PC-3 (cell line): ENCODE measurements around the gene METTL1. TPM values are rescaled to one million over a fixed set of nuclear protein-coding genes. Genes with fewer than 3 reads are reported as not detected.
A peak's percentile ranks its signal among the peaks of the same experiment; 100 is the strongest.

Experiments used
- ATAC-seq: fragments of 200-7000 bp; cut with Tn5 transposase; 2 replicates; pipeline ENCODE4 v1.9.1; 2020; ENCODE audit warnings: mild to moderate bottlenecking, moderate library complexity
- BruUV-seq: library from RNA; stranded (reverse); fragments of 400-500 nt; replicated peaks from 2 replicates; lab custom pipeline; 2021; lab: Mats Ljungman, UMichigan
- CTCF ChIA-PET: fragments of 300-600 bp; sonication (Branson Sonifier 250); formaldehyde crosslinking; loops from one replicate; lab custom pipeline; 2022; ENCODE audit warnings: antibody characterized with exemption; lab: Charles Lee
- POLR2A ChIA-PET: fragments of 300-600 bp; sonication (Branson Sonifier 250); formaldehyde crosslinking; loops from one replicate; lab custom pipeline; 2022; ENCODE audit warnings: antibody characterized with exemption; ENCODE audit not compliant: unreplicated experiment; lab: Charles Lee
- DNase-seq: peaks from one replicate; pipeline ENCODE4 v3.0.0-alpha.2; 2015
- H2AFZ ChIP-seq: fragments of 300-600 bp; sonication (generic); 2 replicates; pipeline ENCODE4 v1.6.0; 2016; ENCODE audit warnings: antibody characterized with exemption, low read length
- H3F3A ChIP-seq: fragments of 300-600 bp; sonication (generic); one replicate; pipeline ENCODE4 v1.6.0; 2017; ENCODE audit warnings: antibody characterized with exemption, low read length, control low read depth, mild to moderate bottlenecking; ENCODE audit not compliant: unreplicated experiment
- H3K27ac ChIP-seq: fragments of 300-600 bp; sonication (generic); 2 replicates; pipeline ENCODE4 v1.5.1; 2016; ENCODE audit warnings: mild to moderate bottlenecking, low read length
- H3K27me3 ChIP-seq: fragments of 300-600 bp; sonication (generic); 2 replicates; pipeline ENCODE4 v1.6.1; 2016; ENCODE audit warnings: low read length, mixed read lengths
- H3K36me3 ChIP-seq: fragments of 300-600 bp; sonication (generic); 2 replicates; pipeline ENCODE4 v1.6.1; 2016; ENCODE audit warnings: low read depth, mixed run types, low read length, mixed read lengths
- H3K4me1 ChIP-seq: fragments of 300-600 bp; sonication (generic); 2 replicates; pipeline ENCODE4 v1.5.1; 2016; ENCODE audit warnings: low read length; ENCODE audit not compliant: insufficient read depth
- H3K4me2 ChIP-seq: fragments of 300-600 bp; sonication (generic); 2 replicates; pipeline ENCODE4 v1.6.0; 2016; ENCODE audit warnings: low read length
- H3K4me3 ChIP-seq: fragments of 300-600 bp; sonication (generic); 2 replicates; pipeline ENCODE4 v1.5.1; 2016; ENCODE audit warnings: mild to moderate bottlenecking, low read length, mixed read lengths
- H3K79me2 ChIP-seq: fragments of 300-600 bp; sonication (generic); 2 replicates; pipeline ENCODE4 v1.6.1; 2017; ENCODE audit warnings: low read length, mixed read lengths
- H3K9ac ChIP-seq: fragments of 300-600 bp; sonication (generic); 2 replicates; pipeline ENCODE4 v1.6.0; 2016; ENCODE audit warnings: mild to moderate bottlenecking, low read length
- H3K9me2 ChIP-seq: fragments of 300-600 bp; sonication (generic); replicated peaks from 2 replicates; pipeline ENCODE4 v1.6.1; 2016; ENCODE audit warnings: mixed run types, low read length, mixed read lengths
- H3K9me3 ChIP-seq: fragments of 300-600 bp; sonication (generic); 2 replicates; pipeline ENCODE4 v1.6.1; 2016; ENCODE audit warnings: low read length, mixed read lengths
- H4K20me1 ChIP-seq: fragments of 300-600 bp; sonication (generic); 2 replicates; pipeline ENCODE4 v1.6.1; 2016; ENCODE audit warnings: low read length, mixed read lengths
- CTCF ChIP-seq: fragments of 300-600 bp; sonication (generic); conservative IDR thresholded peaks from 2 replicates; pipeline ENCODE4 v1.5.1; 2017; ENCODE audit warnings: antibody characterized with exemption, low read depth, mild to moderate bottlenecking, low read length
- EZH2 ChIP-seq: fragments of 300-600 bp; sonication (generic); IDR thresholded peaks from one replicate; pipeline ENCODE4 v1.6.1; 2017; ENCODE audit warnings: antibody characterized with exemption, mild to moderate bottlenecking, low read length; ENCODE audit not compliant: unreplicated experiment
- EZH2phosphoT487 ChIP-seq: fragments of 300-600 bp; sonication (generic); IDR thresholded peaks from 2 replicates; pipeline ENCODE4 v1.6.1; 2018; ENCODE audit warnings: mild to moderate bottlenecking, antibody characterized with exemption, low read length, borderline replicate concordance
- intact Hi-C: fragments of 100-400 bp; cut with micrococcal nuclease; formaldehyde crosslinking; loops from 2 replicates; pipeline ENCODE4 v1.9.0; 2023
- total RNA-seq: library from RNA; depleted of rRNA; stranded (reverse); fragments of >200 nt; gene quantifications from 2 replicates; pipeline ENCODE4 v1.2.3, GENCODE V29; 2014

Gene METTL1
- total RNA-seq, 1 experiment from 2014 or later = 29.8 TPM

- Histone ChIP-seq H4K20me1 (no peaks in the 10 kb centered on the region), H3K36me3 (no peaks in the 10 kb centered on the region), H2AFZ (no peak overlapping the region), H3K79me2 (no peaks in the 10 kb centered on the region; the same call in 1 of the 2 replicates), H3K4me2 (no peak overlapping the region), H3K27ac (no peak overlapping the region), H3K9ac (no peak overlapping the region), H3K4me3 (no peak overlapping the region), H3K9me2 (no peaks in the 10 kb centered on the region), H3K27me3 (no peaks in the 10 kb centered on the region), H3K9me3 (no peaks in the 10 kb centered on the region), H3K4me1 (peaks cover 21% of the 10 kb centered on the region), H3F3A (no peaks in the 10 kb centered on the region)
- no TSS peak for BruUV-seq
- POLR2A ChIA-PET = no interaction called here
- no peak for TF ChIP-seq EZH2phosphoT487
- no peak for TF ChIP-seq CTCF
- TF ChIP-seq EZH2 = no peak
- intact Hi-C loops = no loop called here
- CTCF ChIA-PET = no interaction called here
- DNase-seq = no peak
- ATAC-seq = no peak
These were observed 11.4 kb downstream of the METTL1 start for GRCh38 chr12:57760347-57760982.

GRCh38 chr12:57759360-57759980 is 12.4 kb downstream of the METTL1 start:
- Histone ChIP-seq H3K4me3 (no peak overlapping the region), H4K20me1 (no peaks in the 10 kb centered on the region), H3K4me2 (no peak overlapping the region), H3K9me2 (no peaks in the 10 kb centered on the region), H3K36me3 (no peaks in the 10 kb centered on the region), H2AFZ (no peak overlapping the region), H3F3A (no peaks in the 10 kb centered on the region), H3K27ac (no peak overlapping the region), H3K9me3 (no peaks in the 10 kb centered on the region), H3K9ac (no peak overlapping the region), H3K4me1 (peaks cover 13% of the 10 kb centered on the region), H3K27me3 (no peaks in the 10 kb centered on the region), H3K79me2 (no peaks in the 10 kb centered on the region; the same call in 1 of the 2 replicates)
- DNase-seq (peak; percentile 56), ATAC-seq (peak; percentile 42)
- no peak for TF ChIP-seq EZH2
- TF ChIP-seq CTCF = peak; percentile 80
- ChIA-PET CTCF (no interaction called here), POLR2A (interaction anchor here (0.6 kb wide), 1 partner anchor 129 kb away, joined by 3 read pairs; no protein-coding TSS in a partner anchor)
- no TSS peak for BruUV-seq
- intact Hi-C loops = no loop called here
